ENCODE measurements around the gene CAPZA1. TPM values are rescaled to one million over a fixed set of nuclear protein-coding genes. Genes with fewer than 3 reads are reported as not detected.

Gene CAPZA1
- total RNA-seq, 1 donor from 2014 or later = 171 TPM

GRCh38 chr1:112675728-112676381 is 56.2 kb downstream of the CAPZA1 start:
- H3K4me3 ChIP-seq (ENCODE audit: insufficient read depth, low read depth, low read length) = peak overlapping the region; percentile 85
- Mint-ChIP-seq H3K36me3 (ENCODE audit: low read depth, unreplicated experiment) (peaks cover 4% of the 10 kb centered on the region), H3K27me3 (ENCODE audit: low read depth, unreplicated experiment) (no peaks in the 10 kb centered on the region), H3K27ac (ENCODE audit: unreplicated experiment) (peak overlapping the region; percentile 28), H3K4me3 (ENCODE audit: unreplicated experiment) (peak overlapping the region; percentile 84), H3K4me1 (ENCODE audit: low read depth, unreplicated experiment) (peaks cover 29% of the 10 kb centered on the region), H3K9me3 (ENCODE audit: unreplicated experiment) (no peaks in the 10 kb centered on the region)
- peak overlapping the region; percentile 91 for H3K9ac ChIP-seq (ENCODE audit: low read length)
- FAIRE-seq (no peak), DNase-seq (ENCODE audit: low read depth) (no peak)
- peak overlapping the region; percentile 31 for H2AFZ ChIP-seq (ENCODE audit: low read depth, low read length)
- H3K79me2 ChIP-seq (ENCODE audit: insufficient read depth, low read length) = peaks cover 53% of the 10 kb centered on the region
- H3K36me3 ChIP-seq (ENCODE audit: insufficient read depth, low read length) = peaks cover 15% of the 10 kb centered on the region
- H3K4me2 ChIP-seq (ENCODE audit: low read length) = peak overlapping the region; percentile 97
- peaks cover 30% of the 10 kb centered on the region for H4K20me1 ChIP-seq (ENCODE audit: insufficient read depth, low read length)
- H3K27me3 ChIP-seq (ENCODE audit: insufficient read depth, low read length) = no peaks in the 10 kb centered on the region
- H3K4me1 ChIP-seq (ENCODE audit: insufficient read depth, low read length) = peaks cover 19% of the 10 kb centered on the region
- no peaks in the 10 kb centered on the region for H3K9me3 ChIP-seq (ENCODE audit: insufficient read depth, low read depth, low read length)
- TF ChIP-seq EZH2 (IDR thresholded peaks at IDR 0.05; ENCODE audit: insufficient read depth, low read length) (no peak), CTCF (IDR thresholded peaks at IDR 0.05; ENCODE audit: insufficient read depth, low read depth, low read length) (no peak)
- peak overlapping the region; percentile 86 for H3K27ac ChIP-seq (ENCODE audit: low read depth, low read length)

- Histone ChIP-seq H3K4me3 (ENCODE audit: insufficient read depth, low read depth, low read length) (no peak overlapping the region), H3K27ac (ENCODE audit: low read depth, low read length) (no peak overlapping the region), H2AFZ (ENCODE audit: low read depth, low read length) (no peak overlapping the region), H3K4me1 (ENCODE audit: insufficient read depth, low read length) (peaks cover 19% of the 10 kb centered on the region), H3K27me3 (ENCODE audit: insufficient read depth, low read length) (no peaks in the 10 kb centered on the region), H4K20me1 (ENCODE audit: insufficient read depth, low read length) (peaks cover 31% of the 10 kb centered on the region), H3K36me3 (ENCODE audit: insufficient read depth, low read length) (peaks cover 9% of the 10 kb centered on the region), H3K79me2 (ENCODE audit: insufficient read depth, low read length) (peaks cover 54% of the 10 kb centered on the region), H3K4me2 (ENCODE audit: low read length) (peak overlapping the region; percentile 97), H3K9ac (ENCODE audit: low read length) (no peak overlapping the region), H3K9me3 (ENCODE audit: insufficient read depth, low read depth, low read length) (no peaks in the 10 kb centered on the region)
- Mint-ChIP-seq H3K27me3 (ENCODE audit: low read depth, unreplicated experiment) (no peaks in the 10 kb centered on the region), H3K27ac (ENCODE audit: unreplicated experiment) (peak overlapping the region; percentile 37), H3K4me1 (ENCODE audit: low read depth, unreplicated experiment) (peaks cover 29% of the 10 kb centered on the region), H3K4me3 (ENCODE audit: unreplicated experiment) (peak overlapping the region; percentile 84), H3K36me3 (ENCODE audit: low read depth, unreplicated experiment) (peaks cover 5% of the 10 kb centered on the region), H3K9me3 (ENCODE audit: unreplicated experiment) (no peaks in the 10 kb centered on the region)
- DNase-seq (ENCODE audit: low read depth) = no peak
- TF ChIP-seq CTCF (IDR thresholded peaks at IDR 0.05; ENCODE audit: insufficient read depth, low read depth, low read length) = no peak
- TF ChIP-seq EZH2 (IDR thresholded peaks at IDR 0.05; ENCODE audit: insufficient read depth, low read length) = no peak
- FAIRE-seq = no peak
Measured at GRCh38 chr1:112676543-112676942, 56.9 kb downstream of the CAPZA1 start.

- no peak for DNase-seq (ENCODE audit: low read depth)
- Mint-ChIP-seq H3K27me3 (ENCODE audit: low read depth, unreplicated experiment) (no peaks in the 10 kb centered on the region), H3K9me3 (ENCODE audit: unreplicated experiment) (no peaks in the 10 kb centered on the region), H3K36me3 (ENCODE audit: low read depth, unreplicated experiment) (peaks cover 7% of the 10 kb centered on the region), H3K4me3 (ENCODE audit: unreplicated experiment) (no peak overlapping the region), H3K27ac (ENCODE audit: unreplicated experiment) (no peak overlapping the region), H3K4me1 (ENCODE audit: low read depth, unreplicated experiment) (peaks cover 25% of the 10 kb centered on the region)
- Histone ChIP-seq H4K20me1 (ENCODE audit: insufficient read depth, low read length) (peaks cover 35% of the 10 kb centered on the region), H3K4me1 (ENCODE audit: insufficient read depth, low read length) (peaks cover 19% of the 10 kb centered on the region), H3K36me3 (ENCODE audit: insufficient read depth, low read length) (no peaks in the 10 kb centered on the region), H3K9ac (ENCODE audit: low read length) (no peak overlapping the region), H3K27ac (ENCODE audit: low read depth, low read length) (no peak overlapping the region), H3K9me3 (ENCODE audit: insufficient read depth, low read depth, low read length) (no peaks in the 10 kb centered on the region), H3K27me3 (ENCODE audit: insufficient read depth, low read length) (no peaks in the 10 kb centered on the region), H2AFZ (ENCODE audit: low read depth, low read length) (no peak overlapping the region), H3K4me3 (ENCODE audit: insufficient read depth, low read depth, low read length) (no peak overlapping the region), H3K79me2 (ENCODE audit: insufficient read depth, low read length) (peaks cover 57% of the 10 kb centered on the region), H3K4me2 (ENCODE audit: low read length) (no peak overlapping the region)
- no peak for FAIRE-seq
- TF ChIP-seq CTCF (IDR thresholded peaks at IDR 0.05; ENCODE audit: insufficient read depth, low read depth, low read length) (no peak), EZH2 (IDR thresholded peaks at IDR 0.05; ENCODE audit: insufficient read depth, low read length) (no peak)
Measured at GRCh38 chr1:112677501-112677900, 57.9 kb downstream of the CAPZA1 start.
